PC-3 (cell line): ENCODE results near the gene RFK. TPM values are rescaled to one million over a fixed set of nuclear protein-coding genes. Genes with fewer than 3 reads are reported as not detected.

ENCODE experiments used
- ATAC-seq: fragments of 200-7000 bp; cut with Tn5 transposase; 2 replicates; pipeline ENCODE4 v1.9.1; 2020; ENCODE audit warnings: mild to moderate bottlenecking, moderate library complexity
- BruUV-seq: library from RNA; stranded (reverse); fragments of 400-500 nt; replicated peaks from 2 replicates; lab custom pipeline; 2021; lab: Mats Ljungman, UMichigan
- CTCF ChIA-PET: fragments of 300-600 bp; sonication (Branson Sonifier 250); formaldehyde crosslinking; loops from one replicate; lab custom pipeline; 2022; ENCODE audit warnings: antibody characterized with exemption; lab: Charles Lee
- POLR2A ChIA-PET: fragments of 300-600 bp; sonication (Branson Sonifier 250); formaldehyde crosslinking; loops from one replicate; lab custom pipeline; 2022; ENCODE audit warnings: antibody characterized with exemption; ENCODE audit not compliant: unreplicated experiment; lab: Charles Lee
- DNase-seq: peaks from one replicate; pipeline ENCODE4 v3.0.0-alpha.2; 2015
- H2AFZ ChIP-seq: fragments of 300-600 bp; sonication (generic); 2 replicates; pipeline ENCODE4 v1.6.0; 2016; ENCODE audit warnings: antibody characterized with exemption, low read length
- H3F3A ChIP-seq: fragments of 300-600 bp; sonication (generic); one replicate; pipeline ENCODE4 v1.6.0; 2017; ENCODE audit warnings: antibody characterized with exemption, low read length, control low read depth, mild to moderate bottlenecking; ENCODE audit not compliant: unreplicated experiment
- H3K27ac ChIP-seq: fragments of 300-600 bp; sonication (generic); 2 replicates; pipeline ENCODE4 v1.5.1; 2016; ENCODE audit warnings: mild to moderate bottlenecking, low read length
- H3K27me3 ChIP-seq: fragments of 300-600 bp; sonication (generic); 2 replicates; pipeline ENCODE4 v1.6.1; 2016; ENCODE audit warnings: low read length, mixed read lengths
- H3K36me3 ChIP-seq: fragments of 300-600 bp; sonication (generic); 2 replicates; pipeline ENCODE4 v1.6.1; 2016; ENCODE audit warnings: low read depth, mixed run types, low read length, mixed read lengths
- H3K4me1 ChIP-seq: fragments of 300-600 bp; sonication (generic); 2 replicates; pipeline ENCODE4 v1.5.1; 2016; ENCODE audit warnings: low read length; ENCODE audit not compliant: insufficient read depth
- H3K4me2 ChIP-seq: fragments of 300-600 bp; sonication (generic); 2 replicates; pipeline ENCODE4 v1.6.0; 2016; ENCODE audit warnings: low read length
- H3K4me3 ChIP-seq: fragments of 300-600 bp; sonication (generic); 2 replicates; pipeline ENCODE4 v1.5.1; 2016; ENCODE audit warnings: mild to moderate bottlenecking, low read length, mixed read lengths
- H3K79me2 ChIP-seq: fragments of 300-600 bp; sonication (generic); 2 replicates; pipeline ENCODE4 v1.6.1; 2017; ENCODE audit warnings: low read length, mixed read lengths
- H3K9ac ChIP-seq: fragments of 300-600 bp; sonication (generic); 2 replicates; pipeline ENCODE4 v1.6.0; 2016; ENCODE audit warnings: mild to moderate bottlenecking, low read length
- H3K9me2 ChIP-seq: fragments of 300-600 bp; sonication (generic); replicated peaks from 2 replicates; pipeline ENCODE4 v1.6.1; 2016; ENCODE audit warnings: mixed run types, low read length, mixed read lengths
- H3K9me3 ChIP-seq: fragments of 300-600 bp; sonication (generic); 2 replicates; pipeline ENCODE4 v1.6.1; 2016; ENCODE audit warnings: low read length, mixed read lengths
- H4K20me1 ChIP-seq: fragments of 300-600 bp; sonication (generic); 2 replicates; pipeline ENCODE4 v1.6.1; 2016; ENCODE audit warnings: low read length, mixed read lengths
- EZH2 ChIP-seq: fragments of 300-600 bp; sonication (generic); IDR thresholded peaks from one replicate; pipeline ENCODE4 v1.6.1; 2017; ENCODE audit warnings: antibody characterized with exemption, mild to moderate bottlenecking, low read length; ENCODE audit not compliant: unreplicated experiment
- EZH2phosphoT487 ChIP-seq: fragments of 300-600 bp; sonication (generic); IDR thresholded peaks from 2 replicates; pipeline ENCODE4 v1.6.1; 2018; ENCODE audit warnings: mild to moderate bottlenecking, antibody characterized with exemption, low read length, borderline replicate concordance
- intact Hi-C: fragments of 100-400 bp; cut with micrococcal nuclease; formaldehyde crosslinking; loops from 2 replicates; pipeline ENCODE4 v1.9.0; 2023
- total RNA-seq: library from RNA; depleted of rRNA; stranded (reverse); fragments of >200 nt; gene quantifications from 2 replicates; pipeline ENCODE4 v1.2.3, GENCODE V29; 2014
- TF ChIP-seq, protein P1 (sequence below): fragments of 300-600 bp; sonication (generic); conservative IDR thresholded peaks from 2 replicates; pipeline ENCODE4 v1.5.1; 2017; ENCODE audit warnings: antibody characterized with exemption, low read depth, mild to moderate bottlenecking, low read length

The RFK gene
- total RNA-seq, 1 experiment from 2014 or later, result 8.1 TPM

DNA sequence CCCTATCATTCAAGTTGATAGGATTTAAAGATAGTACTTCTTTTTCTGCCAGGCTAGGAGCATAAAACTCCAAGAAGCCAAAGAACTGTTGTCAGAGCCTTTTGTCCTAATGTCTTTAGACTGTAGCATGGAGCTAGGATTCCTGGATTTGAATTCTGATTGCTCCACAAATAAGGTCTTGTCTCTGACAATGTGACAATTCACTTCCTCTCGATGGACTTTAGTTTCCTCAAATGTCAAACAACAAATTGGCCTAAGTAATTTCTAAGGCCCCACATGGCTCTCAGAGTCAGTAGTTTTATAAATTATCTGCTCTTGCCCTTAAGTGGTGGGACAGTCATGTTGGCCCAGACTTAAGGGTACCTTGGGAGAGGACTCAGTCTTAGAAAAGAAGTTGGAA lies 36.7 kb downstream of the RFK start:
- Histone ChIP-seq H3K36me3 (no peaks in the 10 kb centered on the region), H3K4me2 (no peak overlapping the region), H3F3A (no peaks in the 10 kb centered on the region), H3K9ac (no peak overlapping the region), H2AFZ (no peak overlapping the region), H3K79me2 (no peaks in the 10 kb centered on the region), H4K20me1 (no peaks in the 10 kb centered on the region), H3K9me3 (no peaks in the 10 kb centered on the region), H3K27ac (no peak overlapping the region), H3K4me1 (no peaks in the 10 kb centered on the region), H3K9me2 (no peaks in the 10 kb centered on the region), H3K27me3 (no peaks in the 10 kb centered on the region), H3K4me3 (no peak overlapping the region)
- intact Hi-C loops, result no loop called here
- no TSS peak for BruUV-seq
- TF ChIP-seq, protein P1, sequence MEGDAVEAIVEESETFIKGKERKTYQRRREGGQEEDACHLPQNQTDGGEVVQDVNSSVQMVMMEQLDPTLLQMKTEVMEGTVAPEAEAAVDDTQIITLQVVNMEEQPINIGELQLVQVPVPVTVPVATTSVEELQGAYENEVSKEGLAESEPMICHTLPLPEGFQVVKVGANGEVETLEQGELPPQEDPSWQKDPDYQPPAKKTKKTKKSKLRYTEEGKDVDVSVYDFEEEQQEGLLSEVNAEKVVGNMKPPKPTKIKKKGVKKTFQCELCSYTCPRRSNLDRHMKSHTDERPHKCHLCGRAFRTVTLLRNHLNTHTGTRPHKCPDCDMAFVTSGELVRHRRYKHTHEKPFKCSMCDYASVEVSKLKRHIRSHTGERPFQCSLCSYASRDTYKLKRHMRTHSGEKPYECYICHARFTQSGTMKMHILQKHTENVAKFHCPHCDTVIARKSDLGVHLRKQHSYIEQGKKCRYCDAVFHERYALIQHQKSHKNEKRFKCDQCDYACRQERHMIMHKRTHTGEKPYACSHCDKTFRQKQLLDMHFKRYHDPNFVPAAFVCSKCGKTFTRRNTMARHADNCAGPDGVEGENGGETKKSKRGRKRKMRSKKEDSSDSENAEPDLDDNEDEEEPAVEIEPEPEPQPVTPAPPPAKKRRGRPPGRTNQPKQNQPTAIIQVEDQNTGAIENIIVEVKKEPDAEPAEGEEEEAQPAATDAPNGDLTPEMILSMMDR, result no peak
- TF ChIP-seq EZH2phosphoT487 (no peak), EZH2 (no peak)
- ATAC-seq (no peak), DNase-seq (no peak)
- ChIA-PET POLR2A (no interaction called here), CTCF (no interaction called here)

DNA sequence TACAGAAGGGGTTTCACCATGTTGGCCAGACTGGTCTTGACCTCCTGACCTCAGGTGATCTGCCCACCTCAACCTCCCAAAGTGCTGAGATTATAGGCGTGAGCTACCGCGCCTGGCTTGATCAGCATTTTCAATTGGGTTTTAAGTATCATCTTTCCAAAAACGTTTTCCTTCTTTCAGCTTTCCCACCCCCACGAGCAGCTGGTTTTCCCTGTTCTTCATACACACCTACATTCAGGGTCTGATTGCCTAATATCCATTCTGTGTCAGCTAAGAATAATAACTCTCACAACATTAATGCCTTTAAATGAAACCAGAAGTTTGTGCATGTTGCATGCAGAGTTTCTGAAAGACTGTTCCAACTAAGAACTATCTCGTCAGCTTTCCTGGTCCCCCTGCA lies 38.3 kb downstream of the RFK start:
- TF ChIP-seq, protein P1, result no peak
- TF ChIP-seq EZH2phosphoT487, result no peak
- no peak for TF ChIP-seq EZH2
- DNase-seq (no peak), ATAC-seq (no peak)
- intact Hi-C loops, result no loop called here
- Histone ChIP-seq H2AFZ (no peak overlapping the region), H3K9me3 (no peaks in the 10 kb centered on the region), H3K27ac (no peak overlapping the region), H3K4me3 (no peak overlapping the region), H3K4me1 (no peaks in the 10 kb centered on the region), H3K9me2 (no peaks in the 10 kb centered on the region), H3K9ac (no peak overlapping the region), H3K4me2 (no peak overlapping the region), H3K27me3 (no peaks in the 10 kb centered on the region), H3K36me3 (no peaks in the 10 kb centered on the region), H3F3A (no peaks in the 10 kb centered on the region), H3K79me2 (no peaks in the 10 kb centered on the region), H4K20me1 (no peaks in the 10 kb centered on the region)
- ChIA-PET POLR2A (no interaction called here), CTCF (no interaction called here)
- BruUV-seq, result no TSS peak

DNA sequence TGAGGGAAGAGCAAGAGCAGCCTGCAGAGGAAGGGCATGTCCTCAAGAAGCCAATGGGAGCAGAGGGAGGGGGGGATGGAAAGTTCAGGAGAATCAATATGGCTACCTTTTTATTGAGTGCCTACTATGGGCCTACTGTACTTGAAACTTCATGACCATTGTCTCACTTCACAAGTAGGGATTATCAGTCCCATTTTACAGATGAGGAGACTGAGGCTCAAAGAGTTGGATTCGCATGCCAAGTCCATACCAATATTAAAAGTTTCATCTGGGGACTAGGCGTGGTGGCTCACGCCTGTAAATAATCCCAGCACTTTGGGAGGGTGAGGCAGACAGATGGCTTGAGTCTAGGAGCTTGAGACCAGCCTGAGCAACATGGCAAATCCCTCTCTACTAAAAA lies 40.0 kb downstream of the RFK start:
- CTCF ChIA-PET, result no interaction called here
- ATAC-seq, result no peak

More for the DNA sequence above, 40.0 kb downstream of the RFK start:
- no peak for DNase-seq
- Histone ChIP-seq H3K9ac (no peak overlapping the region), H2AFZ (no peak overlapping the region), H3K4me3 (no peak overlapping the region), H3K36me3 (no peaks in the 10 kb centered on the region), H4K20me1 (no peaks in the 10 kb centered on the region), H3K4me2 (no peak overlapping the region), H3K9me3 (no peaks in the 10 kb centered on the region), H3K9me2 (no peaks in the 10 kb centered on the region), H3K79me2 (no peaks in the 10 kb centered on the region), H3F3A (no peaks in the 10 kb centered on the region), H3K27me3 (no peaks in the 10 kb centered on the region), H3K4me1 (no peaks in the 10 kb centered on the region), H3K27ac (no peak overlapping the region)
- TF ChIP-seq, protein P1, result no peak
- TF ChIP-seq EZH2phosphoT487 (no peak), EZH2 (no peak)
- POLR2A ChIA-PET, result no interaction called here
- BruUV-seq, result no TSS peak
- intact Hi-C loops, result no loop called here
